Endothelial cell of umbilical vein (primary cell): ENCODE data around the gene ATP8A2.

Experiments used
- EZH2 ChIP-seq: IDR thresholded peaks from 2 replicates; pipeline ENCODE4 v1.6.1; 2012; ENCODE audit warnings: borderline replicate concordance, low read depth, mild to moderate bottlenecking, moderate library complexity, low read length, inconsistent platforms; ENCODE audit not compliant: severe bottlenecking
- FOS ChIP-seq: IDR thresholded peaks from 2 replicates; pipeline ENCODE4 v1.6.1; 2011; ENCODE audit warnings: mild to moderate bottlenecking, low read length, moderate library complexity, borderline replicate concordance; ENCODE audit not compliant: insufficient read depth
- GATA2 ChIP-seq: IDR thresholded peaks from 2 replicates; pipeline ENCODE4 v1.7.0; 2011; ENCODE audit warnings: low read depth, mild to moderate bottlenecking, moderate library complexity, mixed read lengths, low read length; ENCODE audit not compliant: insufficient read length, insufficient read depth
- JUN ChIP-seq: IDR thresholded peaks from 2 replicates; pipeline ENCODE4 v1.6.1; 2011; ENCODE audit warnings: borderline replicate concordance, low read depth; ENCODE audit not compliant: insufficient read length, insufficient read depth
- MYC ChIP-seq: IDR thresholded peaks from one replicate; pipeline ENCODE4 v1.6.1; 2011; ENCODE audit warnings: mild to moderate bottlenecking, low read depth, low read length
- POLR2A ChIP-seq: IDR thresholded peaks from 2 replicates; pipeline ENCODE4 v1.6.1; 2012; ENCODE audit warnings: low read depth, mild to moderate bottlenecking, control low read depth, low read length
- POLR2AphosphoS5 ChIP-seq: IDR thresholded peaks from 2 replicates; pipeline ENCODE4 v1.6.1; 2012; ENCODE audit warnings: low read depth, mild to moderate bottlenecking, control low read depth, low read length, moderate library complexity; ENCODE audit not compliant: insufficient read depth
- TF ChIP-seq, protein P1 (sequence below), 2 donors: IDR thresholded peaks; 1 replicate in 1 of 2; 2 replicates in 1 of 2; pipeline ENCODE4 v1.5.1; 2011; ENCODE audit warnings: low read length in 2 of 2, mild to moderate bottlenecking in 2 of 2, moderate library complexity in 2 of 2, control low read depth in 1 of 2, inconsistent platforms in 1 of 2, low read depth in 1 of 2; ENCODE audit not compliant: insufficient read depth in 1 of 2; ENCODE audit errors: extremely low read depth in 1 of 2
- TF ChIP-seq, protein P2 (sequence below): IDR thresholded peaks from 2 replicates; pipeline ENCODE4 v1.6.1; 2011; ENCODE audit not compliant: insufficient read depth, insufficient read length

DNA sequence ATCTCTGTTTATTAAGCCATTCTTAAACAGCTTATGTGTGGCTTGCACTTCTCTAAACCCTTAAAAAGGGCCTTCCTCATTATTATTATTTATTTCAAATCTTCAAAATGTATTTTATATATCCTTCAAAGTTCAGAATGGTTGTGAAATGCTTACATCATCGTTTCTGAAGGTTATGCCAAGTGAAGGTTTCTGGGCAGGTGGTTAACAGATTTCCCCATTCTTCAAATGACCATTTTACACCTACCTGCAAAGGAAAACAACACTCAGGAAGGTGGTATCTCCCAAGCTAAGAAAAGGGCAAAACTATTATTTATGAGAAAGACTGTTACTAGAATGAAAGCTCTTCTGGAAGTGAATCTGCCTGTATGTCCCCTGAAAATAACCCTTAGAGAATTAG lies 488.5 kb downstream of the ATP8A2 start:
- TF ChIP-seq, protein P1, sequence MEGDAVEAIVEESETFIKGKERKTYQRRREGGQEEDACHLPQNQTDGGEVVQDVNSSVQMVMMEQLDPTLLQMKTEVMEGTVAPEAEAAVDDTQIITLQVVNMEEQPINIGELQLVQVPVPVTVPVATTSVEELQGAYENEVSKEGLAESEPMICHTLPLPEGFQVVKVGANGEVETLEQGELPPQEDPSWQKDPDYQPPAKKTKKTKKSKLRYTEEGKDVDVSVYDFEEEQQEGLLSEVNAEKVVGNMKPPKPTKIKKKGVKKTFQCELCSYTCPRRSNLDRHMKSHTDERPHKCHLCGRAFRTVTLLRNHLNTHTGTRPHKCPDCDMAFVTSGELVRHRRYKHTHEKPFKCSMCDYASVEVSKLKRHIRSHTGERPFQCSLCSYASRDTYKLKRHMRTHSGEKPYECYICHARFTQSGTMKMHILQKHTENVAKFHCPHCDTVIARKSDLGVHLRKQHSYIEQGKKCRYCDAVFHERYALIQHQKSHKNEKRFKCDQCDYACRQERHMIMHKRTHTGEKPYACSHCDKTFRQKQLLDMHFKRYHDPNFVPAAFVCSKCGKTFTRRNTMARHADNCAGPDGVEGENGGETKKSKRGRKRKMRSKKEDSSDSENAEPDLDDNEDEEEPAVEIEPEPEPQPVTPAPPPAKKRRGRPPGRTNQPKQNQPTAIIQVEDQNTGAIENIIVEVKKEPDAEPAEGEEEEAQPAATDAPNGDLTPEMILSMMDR (IDR thresholded peaks at IDR 0.05; ENCODE audit: extremely low read depth in 1 of 2, insufficient read depth in 1 of 2, low read depth in 1 of 2, low read length in 2 of 2), result no peak
- TF ChIP-seq EZH2 (no peak), POLR2A (no peak), GATA2 (no peak), POLR2AphosphoS5 (no peak), FOS (no peak), MYC (no peak), JUN (no peak)
- TF ChIP-seq, protein P2, sequence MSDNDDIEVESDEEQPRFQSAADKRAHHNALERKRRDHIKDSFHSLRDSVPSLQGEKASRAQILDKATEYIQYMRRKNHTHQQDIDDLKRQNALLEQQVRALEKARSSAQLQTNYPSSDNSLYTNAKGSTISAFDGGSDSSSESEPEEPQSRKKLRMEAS, result no peak
